HCT116 (cell line): ENCODE results near the gene MAP4. TPM values are rescaled to one million over a fixed set of nuclear protein-coding genes. Genes with fewer than 3 reads are reported as not detected.
A peak's percentile ranks its signal among the peaks of the same experiment; 100 is the strongest.

Source experiments
- ATAC-seq: fragments of 200-7000 bp; cut with Tn5 transposase; 2 replicates; pipeline ENCODE4 v1.9.1; 2020; ENCODE audit warnings: mild to moderate bottlenecking, moderate library complexity
- BruUV-seq: library from RNA; stranded (reverse); fragments of 400-500 nt; replicated peaks from 2 replicates; lab custom pipeline; 2021; lab: Mats Ljungman, UMichigan
- CTCF ChIA-PET: fragments of 300-600 bp; sonication (Branson Sonifier 250); formaldehyde crosslinking; loops from one replicate; lab custom pipeline; 2021; ENCODE audit warnings: antibody characterized with exemption; lab: Charles Lee
- POLR2A ChIA-PET: fragments of 300-600, 350-600 bp; sonication (Branson Sonifier 250); formaldehyde crosslinking; loops from one replicate; lab custom pipeline; 2021; ENCODE audit warnings: antibody characterized with exemption; lab: Charles Lee
- RAD21 ChIA-PET, 2 experiments: fragments of 300-600 bp; sonication (Branson Sonifier 250); formaldehyde crosslinking; loops; one replicate each; lab custom pipeline; 2023; ENCODE audit warnings: low total read pairs in 2 of 2; ENCODE audit not compliant: uncharacterized antibody in 2 of 2, unreplicated experiment in 2 of 2, low non-redundant PET in 1 of 2; lab: Charles Lee
- DNase-seq: peaks from one replicate; pipeline ENCODE4 v3.0.0-alpha.2; 2010; ENCODE audit warnings: low read depth, low spot score
- H2AFZ ChIP-seq: fragments of 200-600 bp; shearing (Covaris generic), sonication (generic); 2 replicates; pipeline ENCODE4 v1.6.1; 2017; ENCODE audit warnings: low read depth, mixed run types, mixed read lengths, antibody characterized with exemption, low read length; ENCODE audit not compliant: poor library complexity, severe bottlenecking
- H3K27ac ChIP-seq: 2 replicates; pipeline ENCODE4 v1.5.1; 2012; ENCODE audit warnings: low read depth, low read length
- H3K27me3 ChIP-seq: fragments of 200-600 bp; sonication (generic); 2 replicates; pipeline ENCODE4 v1.6.1; 2016; ENCODE audit warnings: mixed run types, low read length, mixed read lengths; ENCODE audit not compliant: insufficient read depth
- H3K36me3 ChIP-seq, 2 experiments: fragments of 200-500 bp in 1 of 2; fragments of 200-600 bp in 1 of 2; sonication (Bioruptor generic) in 1 of 2; sonication (generic) in 1 of 2; 2 replicates each; pipeline versions ENCODE4 v1.5.1 to v1.6.1; 2014 to 2016; ENCODE audit warnings: low read length in 2 of 2, inconsistent platforms in 1 of 2, mixed read lengths in 1 of 2, mixed run types in 1 of 2; ENCODE audit not compliant: insufficient read depth in 2 of 2, control insufficient read depth in 1 of 2
- H3K4me1 ChIP-seq, 2 experiments: fragments of 200-600 bp in 1 of 2; sonication (generic) in 1 of 2; 2 replicates each; pipeline versions ENCODE4 v1.5.1 to v1.6.1; 2012 to 2017; ENCODE audit warnings: low read length in 2 of 2, inconsistent platforms in 1 of 2, mild to moderate bottlenecking in 1 of 2, mixed read lengths in 1 of 2, mixed run types in 1 of 2, moderate library complexity in 1 of 2; ENCODE audit not compliant: insufficient read depth in 2 of 2, control insufficient read depth in 1 of 2
- H3K4me2 ChIP-seq: fragments of 200-600 bp; sonication (generic); 2 replicates; pipeline ENCODE4 v1.6.1; 2017; ENCODE audit warnings: mixed run types, low read length, mixed read lengths
- H3K4me3 ChIP-seq, 2 experiments: fragments of 200-600 bp in 1 of 2; sonication (generic) in 1 of 2; replicated peaks in 1 of 2; 2 replicates each; pipeline ENCODE4 v1.5.1; 2011 to 2016; ENCODE audit warnings: low read length in 2 of 2, control low read depth in 1 of 2, low read depth in 1 of 2, mild to moderate bottlenecking in 1 of 2, mixed read lengths in 1 of 2, mixed run types in 1 of 2
- H3K79me2 ChIP-seq: fragments of 200-600 bp; sonication (generic); 2 replicates; pipeline ENCODE4 v1.6.1; 2017; ENCODE audit warnings: mild to moderate bottlenecking, mixed run types, low read length, moderate library complexity, mixed read lengths; ENCODE audit not compliant: insufficient read depth
- H3K9ac ChIP-seq: fragments of 200-600 bp; sonication (generic); 2 replicates; pipeline ENCODE4 v1.6.1; 2016; ENCODE audit warnings: low read length, mixed read lengths
- H3K9me2 ChIP-seq: fragments of 200-600 bp; sonication (generic), shearing (Covaris generic); 2 replicates; pipeline ENCODE4 v1.6.1; 2017; ENCODE audit warnings: mixed run types, mild to moderate bottlenecking, moderate library complexity; ENCODE audit not compliant: insufficient read depth
- H3K9me3 ChIP-seq, 2 experiments: fragments of 200-500 bp in 1 of 2; fragments of 200-600 bp in 1 of 2; sonication (Bioruptor generic) in 1 of 2; sonication (generic) in 1 of 2; 2 replicates each; pipeline ENCODE4 v1.6.1; 2014 to 2017; ENCODE audit warnings: low read length in 2 of 2, mixed read lengths in 2 of 2, inconsistent platforms in 1 of 2, low read depth in 1 of 2, mild to moderate bottlenecking in 1 of 2, mixed run types in 1 of 2, moderate library complexity in 1 of 2; ENCODE audit not compliant: control insufficient read depth in 1 of 2, insufficient read depth in 1 of 2
- H4K20me1 ChIP-seq: fragments of 200-600 bp; sonication (generic), shearing (Covaris generic); 2 replicates; pipeline ENCODE4 v1.6.1; 2017; ENCODE audit warnings: mixed run types, mild to moderate bottlenecking, moderate library complexity; ENCODE audit not compliant: insufficient read depth
- CTCF ChIP-seq, 3 experiments: fragments of 200-600 bp in 1 of 3; sonication (generic) in 1 of 3; IDR thresholded peaks in 2 of 3; conservative IDR thresholded peaks in 1 of 3; 2 replicates each; pipeline ENCODE4 v1.5.1; 2012 to 2017; ENCODE audit warnings: low read depth in 2 of 3, low read length in 2 of 3, antibody characterized with exemption in 1 of 3, borderline replicate concordance in 1 of 3, control low read depth in 1 of 3, mild to moderate bottlenecking in 1 of 3, mixed read lengths in 1 of 3, mixed run types in 1 of 3, moderate library complexity in 1 of 3; ENCODE audit not compliant: insufficient read depth in 1 of 3
- EGR1 ChIP-seq: IDR thresholded peaks from 2 replicates; pipeline ENCODE4 v1.6.1; 2012; ENCODE audit warnings: low read depth
- ELF1 ChIP-seq: IDR thresholded peaks from 2 replicates; pipeline ENCODE4 v1.6.1; 2012; ENCODE audit warnings: low read depth, borderline replicate concordance
- EZH2 ChIP-seq: fragments of 200-600 bp; sonication (generic); IDR thresholded peaks from 2 replicates; pipeline ENCODE4 v1.6.1; 2017; ENCODE audit warnings: antibody characterized with exemption, mixed run types
- EZH2phosphoT487 ChIP-seq: fragments of 200-600 bp; IDR thresholded peaks from 2 replicates; pipeline ENCODE4 v1.6.1; 2018; ENCODE audit warnings: antibody characterized with exemption, borderline replicate concordance
- FOSL1 ChIP-seq: IDR thresholded peaks from 2 replicates; pipeline ENCODE4 v1.6.1; 2012; ENCODE audit warnings: low read depth
- JUND ChIP-seq: IDR thresholded peaks from 2 replicates; pipeline ENCODE4 v1.6.1; 2012
- MAX ChIP-seq: IDR thresholded peaks from 2 replicates; pipeline ENCODE4 v1.6.1; 2012
- POLR2AphosphoS5 ChIP-seq: IDR thresholded peaks from 2 replicates; pipeline ENCODE4 v1.6.1; 2011; ENCODE audit warnings: mild to moderate bottlenecking, low read depth, low read length, moderate library complexity
- RAD21 ChIP-seq: IDR thresholded peaks from 2 replicates; pipeline ENCODE4 v1.6.1; 2012; ENCODE audit warnings: low read depth, mild to moderate bottlenecking
- SP1 ChIP-seq: IDR thresholded peaks from 2 replicates; pipeline ENCODE4 v1.6.1; 2012; ENCODE audit warnings: low read depth
- SRF ChIP-seq: IDR thresholded peaks from 2 replicates; pipeline ENCODE4 v1.6.1; 2012; ENCODE audit warnings: low read depth
- TCF7L2 ChIP-seq: IDR thresholded peaks from 2 replicates; pipeline ENCODE4 v1.7.0; 2011; ENCODE audit warnings: borderline replicate concordance, inconsistent platforms; ENCODE audit not compliant: insufficient read depth, insufficient read length; ENCODE audit errors: extremely low read depth
- YY1 ChIP-seq: IDR thresholded peaks from 2 replicates; pipeline ENCODE4 v1.6.1; 2011; ENCODE audit warnings: low read length, low read depth, moderate library complexity, mild to moderate bottlenecking; ENCODE audit not compliant: insufficient replicate concordance; ENCODE audit errors: extremely low read depth
- ZNF274 ChIP-seq: fragments of 200-500 bp; sonication (Bioruptor generic); IDR thresholded peaks from 2 replicates; pipeline ENCODE4 v1.6.1; 2014; ENCODE audit warnings: mild to moderate bottlenecking, low read depth, low read length, inconsistent platforms
- intact Hi-C: fragments of 100-400 bp; cut with micrococcal nuclease; formaldehyde crosslinking; loops from 2 replicates; pipeline ENCODE4 v1.10.0; 2022
- total RNA-seq: library from RNA; stranded (reverse); gene quantifications from one replicate; pipeline ENCODE4 v1.2.1, GENCODE V29; 2021; ENCODE audit not compliant: unreplicated experiment

MAP4 gene
- total RNA-seq, 1 experiment from 2014 or later: 200 TPM

DNA sequence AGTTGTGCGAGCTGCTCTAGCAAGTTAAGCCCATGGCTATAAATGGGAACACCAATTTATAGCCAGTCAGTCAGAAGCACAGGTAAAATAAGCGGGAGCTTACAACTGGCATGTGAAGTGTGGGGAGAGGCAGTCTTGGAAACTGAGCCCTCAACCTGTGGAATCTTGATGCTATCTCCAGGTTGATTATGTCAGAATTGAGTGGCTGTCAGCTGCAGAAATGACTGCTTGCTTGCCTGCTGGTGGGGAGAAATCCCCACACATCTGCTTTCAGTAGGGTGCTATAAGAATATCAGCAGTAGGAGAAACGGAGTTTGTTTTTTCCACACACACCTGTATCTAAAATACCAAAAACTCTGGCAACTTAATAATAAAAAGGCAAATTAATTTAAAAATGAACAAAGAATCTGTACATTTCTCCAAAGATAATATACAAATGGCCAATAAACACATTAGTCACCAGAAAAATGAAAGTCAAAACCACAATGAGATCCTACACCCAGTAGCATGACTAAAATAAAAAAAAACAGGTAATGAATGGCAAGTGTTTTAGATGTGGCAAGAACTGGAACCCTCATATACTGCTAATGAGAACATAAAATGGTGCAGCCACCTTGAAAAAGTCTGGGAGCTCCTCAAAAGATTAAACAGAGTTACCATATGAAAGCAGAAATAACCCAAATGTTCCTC lies 26.0 kb upstream of the MAP4 start:
- Histone ChIP-seq H3K4me3 (no peak overlapping the region), H4K20me1 (no peaks in the 10 kb centered on the region; the same call in 1 of the 2 replicates), H3K4me2 (peak overlapping the region; percentile 26; the same call in 1 of the 2 replicates), H3K9me2 (no peaks in the 10 kb centered on the region), H3K4me1 (peaks cover 40 to 51% of the 10 kb centered on the region in 2 experiments)
- intact Hi-C loops: loop anchor here (5.0 kb wide), 1 partner anchor 45 kb away; no protein-coding TSS in a partner anchor
- ChIA-PET CTCF (no interaction called here), POLR2A (no interaction called here)
- no peak for DNase-seq
- TF ChIP-seq SP1 (0 out of 2 replicates have a peak, but pooled peaks have one; percentile 14), SRF (no peak), POLR2AphosphoS5 (no peak), FOSL1 (peak; percentile 14; the same call in 1 of the 2 replicates), YY1 (no peak)
- TF ChIP-seq, all 23 proteins: peak for 2
- Histone ChIP-seq H3K36me3 (no peaks in the 10 kb centered on the region), H3K9ac (no peak overlapping the region; the same call in 1 of the 2 replicates), H3K79me2 (peaks cover 77% of the 10 kb centered on the region), H3K27ac (peak overlapping the region; percentile 9; the same call in 1 of the 2 replicates), H3K9me3 (no peaks in the 10 kb centered on the region), H2AFZ (no peak overlapping the region), H3K27me3 (no peaks in the 10 kb centered on the region)
- no peak for ATAC-seq
- BruUV-seq: no TSS peak
- RAD21 ChIA-PET: no interaction called here

DNA sequence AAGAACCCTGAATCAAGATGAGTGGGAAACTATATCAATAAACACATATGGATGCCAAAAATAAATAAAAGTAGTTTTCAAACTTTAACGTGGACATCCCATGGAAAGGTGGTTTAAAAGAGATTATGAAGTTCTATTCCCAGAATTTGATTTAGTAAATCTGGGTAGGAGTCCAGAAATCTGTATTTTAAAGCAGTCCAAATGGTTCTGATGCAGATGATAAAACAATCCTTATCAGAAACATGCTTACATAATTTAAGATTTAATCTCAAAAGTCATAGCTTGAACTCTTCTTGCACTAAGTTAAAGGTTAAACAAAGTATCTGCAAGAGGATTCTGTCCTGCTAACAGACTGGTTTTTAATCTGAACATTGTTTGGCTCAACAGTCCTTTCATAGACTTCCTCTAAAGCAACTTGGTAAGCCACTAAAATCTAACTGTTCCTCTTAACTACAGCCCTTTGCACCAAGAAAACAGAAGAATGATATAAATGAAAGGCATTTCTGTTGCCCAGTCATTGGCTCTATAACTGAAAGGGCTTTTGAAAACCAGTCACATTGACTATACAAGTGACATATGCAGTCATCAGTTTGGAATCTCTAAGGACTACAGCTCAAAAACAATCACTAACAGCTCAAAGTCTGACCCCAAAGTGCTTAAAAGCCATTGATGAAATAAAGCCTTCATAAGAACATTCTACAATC lies 23.4 kb upstream of the MAP4 start:
- H3K27ac ChIP-seq: peak overlapping the region; percentile 81
- H3K79me2 ChIP-seq: peaks cover 82% of the 10 kb centered on the region
- H2AFZ ChIP-seq: no peak overlapping the region
- TSS peak; percentile 55 for BruUV-seq
- POLR2A ChIA-PET: no interaction called here
- intact Hi-C loops: loop anchor here (5.0 kb wide), 1 partner anchor 48 kb away; no protein-coding TSS in a partner anchor
- no peaks in the 10 kb centered on the region for H3K27me3 ChIP-seq
- H3K36me3 ChIP-seq: no peaks in the 10 kb centered on the region
- DNase-seq (peak; percentile 74), ATAC-seq (peak; percentile 62)
- CTCF ChIA-PET: no interaction called here
- RAD21 ChIA-PET: no interaction called here
- H3K9me3 ChIP-seq: no peaks in the 10 kb centered on the region
- no peaks in the 10 kb centered on the region; the same call in 1 of the 2 replicates for H4K20me1 ChIP-seq
- peaks cover 58 to 73% of the 10 kb centered on the region in 2 experiments for H3K4me1 ChIP-seq
- H3K4me3 ChIP-seq: peak overlapping the region in 1 of 2 experiments; percentile 23; a peak in 2 of 4 replicates
- peak overlapping the region; percentile 66 for H3K4me2 ChIP-seq
- peak overlapping the region; percentile 53 for H3K9ac ChIP-seq
- no peaks in the 10 kb centered on the region for H3K9me2 ChIP-seq
- TF ChIP-seq POLR2AphosphoS5 (no peak), TCF7L2 (no peak), YY1 (no peak), SP1 (peak; percentile 40; the same call in 1 of the 2 replicates), ZNF274 (no peak), EZH2 (no peak), FOSL1 (peak; percentile 63; the same call in 1 of the 2 replicates), ELF1 (no peak; the same call in 1 of the 2 replicates), CTCF (IDR thresholded peaks at IDR 0.05 in 2 of 3, conservative IDR thresholded peaks at IDR 0.05 in 1 of 3; ENCODE audit: borderline replicate concordance in 1 of 3, insufficient read depth in 1 of 3, low read depth in 2 of 3, low read length in 2 of 3) (no peak), EGR1 (no peak), MAX (0 out of 2 replicates have a peak, but pooled peaks have one; percentile 32), SRF (no peak), JUND (peak; percentile 35; the same call in 1 of the 2 replicates), RAD21 (no peak), EZH2phosphoT487 (no peak)
